ENCODE data around the gene TMEM26.

TMEM26 gene

DNA sequence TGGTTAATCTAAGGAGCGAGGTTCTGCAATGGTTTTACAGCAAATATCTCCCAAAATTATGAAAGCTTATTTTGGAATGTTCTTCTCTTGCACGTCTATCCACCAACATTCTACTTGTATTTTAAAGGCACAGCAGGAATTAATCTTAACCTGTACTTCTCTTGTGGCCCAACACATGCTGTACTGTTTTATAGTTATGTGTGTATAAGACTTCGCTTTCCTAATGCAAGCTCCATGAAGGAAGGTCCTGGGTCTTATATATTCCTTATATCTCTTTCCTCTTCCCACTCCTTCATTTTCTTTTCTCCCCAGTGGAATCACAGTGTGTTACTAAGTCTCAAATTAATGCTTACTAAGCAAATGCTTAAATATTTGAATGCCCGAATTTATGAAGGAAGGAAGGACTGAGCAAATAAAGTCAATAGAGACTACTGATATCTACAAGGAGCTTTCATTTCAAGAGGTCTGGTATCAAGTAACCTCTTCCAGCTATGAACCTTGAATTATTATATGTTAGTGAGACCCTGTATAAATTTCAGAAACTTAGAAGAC is 14.0 kb downstream of the TMEM26 start:
- no peak overlapping the region for H4K8ac ChIP-seq (ENCODE audit: low read depth, low read length)
- no peak overlapping the region for H3K9ac ChIP-seq (ENCODE audit: low read length)
- H3K79me2 ChIP-seq (ENCODE audit: control insufficient read depth, insufficient read depth, low read length), result no peaks in the 10 kb centered on the region
- no peaks in the 10 kb centered on the region for H3K79me1 ChIP-seq (ENCODE audit: low read length)
- no peak for DNase-seq
- no peak overlapping the region for H2AK5ac ChIP-seq (ENCODE audit: low read length)
- no peak overlapping the region for H2BK120ac ChIP-seq (ENCODE audit: low read depth, low read length)
- H3K4me3 ChIP-seq (ENCODE audit: low read length), result no peak overlapping the region
- no peak overlapping the region for H3K56ac ChIP-seq (ENCODE audit: low read length)
- H3K27me3 ChIP-seq (ENCODE audit: insufficient read depth, low read length, poor library complexity), result no peaks in the 10 kb centered on the region
- no peak overlapping the region for H3K4ac ChIP-seq (ENCODE audit: low read depth, low read length)
- WGBS (ENCODE audit: extremely low coverage, insufficient coverage, low lambda C conversion rate), result no CpG with 5 or more reads among the region's 4 CpGs
- H3K36me3 ChIP-seq (ENCODE audit: control insufficient read depth, insufficient read depth, low read length), result no peaks in the 10 kb centered on the region
- no peak overlapping the region for H4K5ac ChIP-seq (ENCODE audit: low read length)
- no peak overlapping the region for H3K18ac ChIP-seq (ENCODE audit: low read length)
- no peak overlapping the region for H3K4me2 ChIP-seq (ENCODE audit: low read length)
- H2BK5ac ChIP-seq (ENCODE audit: low read length), result no peak overlapping the region
- no peak overlapping the region for H3K27ac ChIP-seq (ENCODE audit: low read depth, low read length)
- H3K4me1 ChIP-seq (ENCODE audit: control insufficient read depth, low read depth, low read length), result peaks cover 3% of the 10 kb centered on the region
- H2BK15ac ChIP-seq (replicated peaks; ENCODE audit: low read depth), result no peak overlapping the region
- no peak overlapping the region for H3K23ac ChIP-seq (ENCODE audit: low read length)

DNA sequence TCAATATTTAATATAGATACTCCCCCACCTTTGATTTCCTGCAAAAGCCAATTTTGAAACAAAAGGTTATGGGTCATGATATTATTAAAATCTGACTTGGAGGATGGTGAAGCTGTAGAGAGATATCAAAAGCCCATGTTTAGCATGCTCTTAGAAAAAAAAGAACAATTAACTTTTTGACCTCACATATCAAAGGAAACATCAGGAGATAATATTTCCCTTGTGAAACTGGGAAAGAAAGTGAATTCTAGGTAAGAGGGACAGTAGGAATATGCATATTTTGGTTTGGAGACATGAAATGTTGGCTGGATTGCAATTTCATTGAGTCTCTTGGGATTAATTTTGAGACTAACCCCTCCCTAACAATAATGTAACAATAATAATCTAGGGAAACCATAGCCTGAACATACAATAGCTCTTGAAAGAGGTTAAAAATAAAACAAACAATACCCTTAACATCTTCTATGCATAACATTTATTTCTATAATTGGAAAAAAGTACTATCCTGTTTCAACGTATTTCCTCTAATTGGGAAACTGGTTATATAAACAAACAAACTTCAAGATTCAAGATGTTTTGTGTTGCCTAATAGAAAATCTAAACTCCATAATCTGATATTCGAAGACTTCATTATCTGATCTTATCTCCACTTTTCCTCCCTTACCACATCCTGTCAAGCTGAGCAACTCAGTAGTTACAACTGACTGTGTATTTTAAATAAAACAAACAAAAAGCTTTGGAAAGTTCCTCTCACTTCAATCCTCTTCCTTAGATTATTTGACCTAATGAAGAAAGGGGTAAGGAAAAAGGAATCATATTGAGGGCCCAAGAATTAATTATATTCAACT is 14.8 kb downstream of the TMEM26 start:
- WGBS (ENCODE audit: extremely low coverage, insufficient coverage, low lambda C conversion rate), result no CpG with 5 or more reads among the region's 2 CpGs
- no peak overlapping the region for H3K56ac ChIP-seq (ENCODE audit: low read length)
- no peak overlapping the region for H2BK5ac ChIP-seq (ENCODE audit: low read length)
- no peak overlapping the region for H2AK5ac ChIP-seq (ENCODE audit: low read length)
- no peaks in the 10 kb centered on the region for H3K27me3 ChIP-seq (ENCODE audit: insufficient read depth, low read length, poor library complexity)
- H3K36me3 ChIP-seq (ENCODE audit: control insufficient read depth, insufficient read depth, low read length), result no peaks in the 10 kb centered on the region
- no peak overlapping the region for H3K4me3 ChIP-seq (ENCODE audit: low read length)
- H3K27ac ChIP-seq (ENCODE audit: low read depth, low read length), result no peak overlapping the region
- peak; percentile 77 for DNase-seq
- no peaks in the 10 kb centered on the region for H3K79me2 ChIP-seq (ENCODE audit: control insufficient read depth, insufficient read depth, low read length)
- no peak overlapping the region for H3K23ac ChIP-seq (ENCODE audit: low read length)
- no peak overlapping the region for H4K5ac ChIP-seq (ENCODE audit: low read length)
- H3K9ac ChIP-seq (ENCODE audit: low read length), result no peak overlapping the region
- H3K4me2 ChIP-seq (ENCODE audit: low read length), result no peak overlapping the region
- H3K4ac ChIP-seq (ENCODE audit: low read depth, low read length), result no peak overlapping the region
- H3K79me1 ChIP-seq (ENCODE audit: low read length), result no peaks in the 10 kb centered on the region
- H2BK120ac ChIP-seq (ENCODE audit: low read depth, low read length), result no peak overlapping the region
- peaks cover 3% of the 10 kb centered on the region for H3K4me1 ChIP-seq (ENCODE audit: control insufficient read depth, low read depth, low read length)
- H3K18ac ChIP-seq (ENCODE audit: low read length), result no peak overlapping the region
- no peak overlapping the region for H2BK15ac ChIP-seq (replicated peaks; ENCODE audit: low read depth)
- H4K8ac ChIP-seq (ENCODE audit: low read depth, low read length), result no peak overlapping the region

DNA sequence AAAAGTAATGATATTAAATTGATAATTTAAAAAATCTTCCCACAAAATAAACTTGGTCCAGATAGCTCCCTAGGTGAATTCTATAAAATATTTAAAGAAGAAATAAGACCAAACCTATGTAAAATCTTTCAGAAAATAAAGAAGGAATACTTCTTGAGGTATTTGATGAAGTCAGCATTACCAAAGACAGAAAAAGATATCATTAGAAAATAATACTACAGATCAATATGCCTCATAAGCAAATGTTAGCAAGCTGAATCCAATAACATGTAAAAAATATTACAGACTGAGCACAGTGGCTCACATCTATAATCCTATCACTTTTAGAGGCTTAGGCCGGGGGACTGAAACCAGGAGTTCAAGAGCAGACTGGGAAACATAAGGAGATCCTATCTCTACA is 30.0 kb downstream of the TMEM26 start:
- H3K4me2 ChIP-seq (ENCODE audit: low read length), result no peak overlapping the region
- no CpG with 5 or more reads among the region's 1 CpG for WGBS (ENCODE audit: extremely low coverage, insufficient coverage, low lambda C conversion rate)
- H3K27ac ChIP-seq (ENCODE audit: low read depth, low read length), result no peak overlapping the region
- no peaks in the 10 kb centered on the region for H3K4me1 ChIP-seq (ENCODE audit: control insufficient read depth, low read depth, low read length)
- no peak overlapping the region for H2BK15ac ChIP-seq (replicated peaks; ENCODE audit: low read depth)
- H2BK5ac ChIP-seq (ENCODE audit: low read length), result no peak overlapping the region
- no peak overlapping the region for H3K56ac ChIP-seq (ENCODE audit: low read length)
- no peak overlapping the region for H3K18ac ChIP-seq (ENCODE audit: low read length)
- DNase-seq, result no peak
- H3K4me3 ChIP-seq (ENCODE audit: low read length), result no peak overlapping the region
- H3K9ac ChIP-seq (ENCODE audit: low read length), result no peak overlapping the region
- H2BK120ac ChIP-seq (ENCODE audit: low read depth, low read length), result no peak overlapping the region
- H3K23ac ChIP-seq (ENCODE audit: low read length), result no peak overlapping the region
- no peaks in the 10 kb centered on the region for H3K36me3 ChIP-seq (ENCODE audit: control insufficient read depth, insufficient read depth, low read length)
- H3K79me2 ChIP-seq (ENCODE audit: control insufficient read depth, insufficient read depth, low read length), result no peaks in the 10 kb centered on the region
- H3K27me3 ChIP-seq (ENCODE audit: insufficient read depth, low read length, poor library complexity), result no peaks in the 10 kb centered on the region
- no peak overlapping the region for H3K4ac ChIP-seq (ENCODE audit: low read depth, low read length)
- no peak overlapping the region for H2AK5ac ChIP-seq (ENCODE audit: low read length)
- H3K79me1 ChIP-seq (ENCODE audit: low read length), result no peaks in the 10 kb centered on the region
- H4K5ac ChIP-seq (ENCODE audit: low read length), result no peak overlapping the region
- no peak overlapping the region for H4K8ac ChIP-seq (ENCODE audit: low read depth, low read length)

DNA sequence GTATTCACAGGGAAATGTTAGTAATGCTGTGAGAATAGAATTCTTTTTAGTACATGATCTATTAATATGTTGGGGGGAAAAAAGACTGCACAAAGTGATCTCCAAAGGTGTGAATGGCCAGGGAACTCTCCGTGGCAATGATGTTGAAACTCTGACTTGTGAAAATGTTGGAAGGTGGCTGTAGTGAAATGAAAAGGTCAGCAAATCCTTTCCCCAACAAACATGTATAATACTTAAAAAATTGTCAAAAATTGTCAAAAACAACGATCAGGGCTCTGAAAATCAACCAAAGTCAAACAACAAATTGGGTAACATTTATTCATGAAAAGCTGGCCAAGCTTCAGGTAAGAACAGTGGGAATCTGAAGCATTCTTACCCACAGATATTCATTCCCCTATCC is 35.5 kb downstream of the TMEM26 start:
- Histone ChIP-seq H4K8ac (ENCODE audit: low read depth, low read length) (no peak overlapping the region), H3K79me1 (ENCODE audit: low read length) (no peaks in the 10 kb centered on the region)

DNA sequence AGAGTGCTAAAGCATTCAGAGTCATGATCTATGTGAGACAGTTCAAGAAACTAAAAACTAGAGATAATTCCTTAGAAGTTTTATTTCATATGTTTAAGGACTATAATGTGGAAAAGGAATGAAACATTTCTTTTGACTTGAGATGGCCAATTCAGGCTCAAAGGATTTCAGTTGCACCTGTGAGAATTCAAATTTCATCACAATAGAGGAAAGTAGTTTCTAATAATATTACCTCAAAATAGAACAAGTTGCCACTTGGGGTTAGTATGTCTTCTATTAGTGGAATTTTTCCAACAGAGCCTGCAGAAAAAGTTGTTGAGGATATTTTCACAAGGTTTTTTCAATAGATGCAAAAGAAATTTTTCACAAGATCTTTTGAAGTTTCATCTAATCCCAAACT is 37.4 kb downstream of the TMEM26 start:
- Histone ChIP-seq H2BK5ac (ENCODE audit: low read length) (no peak overlapping the region), H3K4me2 (ENCODE audit: low read length) (no peak overlapping the region), H3K79me1 (ENCODE audit: low read length) (no peaks in the 10 kb centered on the region), H2AK5ac (ENCODE audit: low read length) (no peak overlapping the region), H3K79me2 (ENCODE audit: control insufficient read depth, insufficient read depth, low read length) (no peaks in the 10 kb centered on the region), H3K56ac (ENCODE audit: low read length) (no peak overlapping the region), H4K8ac (ENCODE audit: low read depth, low read length) (no peak overlapping the region), H3K4ac (ENCODE audit: low read depth, low read length) (no peak overlapping the region), H3K23ac (ENCODE audit: low read length) (no peak overlapping the region), H4K5ac (ENCODE audit: low read length) (no peak overlapping the region), H3K36me3 (ENCODE audit: control insufficient read depth, insufficient read depth, low read length) (no peaks in the 10 kb centered on the region), H3K18ac (ENCODE audit: low read length) (no peak overlapping the region), H2BK15ac (replicated peaks; ENCODE audit: low read depth) (no peak overlapping the region), H3K27ac (ENCODE audit: low read depth, low read length) (no peak overlapping the region), H3K4me3 (ENCODE audit: low read length) (no peak overlapping the region), H3K9ac (ENCODE audit: low read length) (no peak overlapping the region), H3K4me1 (ENCODE audit: control insufficient read depth, low read depth, low read length) (no peaks in the 10 kb centered on the region), H3K27me3 (ENCODE audit: insufficient read depth, low read length, poor library complexity) (no peaks in the 10 kb centered on the region), H2BK120ac (ENCODE audit: low read depth, low read length) (no peak overlapping the region)
- no peak for DNase-seq

More for the DNA sequence above, 35.5 kb downstream of the TMEM26 start:
- H3K79me2 ChIP-seq (ENCODE audit: control insufficient read depth, insufficient read depth, low read length), result no peaks in the 10 kb centered on the region
- H2BK120ac ChIP-seq (ENCODE audit: low read depth, low read length), result no peak overlapping the region
- no peak overlapping the region for H4K5ac ChIP-seq (ENCODE audit: low read length)
- H2BK5ac ChIP-seq (ENCODE audit: low read length), result no peak overlapping the region
- H3K27ac ChIP-seq (ENCODE audit: low read depth, low read length), result no peak overlapping the region
- H3K56ac ChIP-seq (ENCODE audit: low read length), result no peak overlapping the region
- no peak overlapping the region for H3K9ac ChIP-seq (ENCODE audit: low read length)
- H2AK5ac ChIP-seq (ENCODE audit: low read length), result no peak overlapping the region
- no peak overlapping the region for H3K4me2 ChIP-seq (ENCODE audit: low read length)
- no peak for DNase-seq
- H3K27me3 ChIP-seq (ENCODE audit: insufficient read depth, low read length, poor library complexity), result no peaks in the 10 kb centered on the region
- H3K4me1 ChIP-seq (ENCODE audit: control insufficient read depth, low read depth, low read length), result no peaks in the 10 kb centered on the region
- no peaks in the 10 kb centered on the region for H3K36me3 ChIP-seq (ENCODE audit: control insufficient read depth, insufficient read depth, low read length)
- no peak overlapping the region for H3K4ac ChIP-seq (ENCODE audit: low read depth, low read length)
- H2BK15ac ChIP-seq (replicated peaks; ENCODE audit: low read depth), result no peak overlapping the region
- no peak overlapping the region for H3K4me3 ChIP-seq (ENCODE audit: low read length)
- no peak overlapping the region for H3K18ac ChIP-seq (ENCODE audit: low read length)
- WGBS (ENCODE audit: extremely low coverage, insufficient coverage, low lambda C conversion rate), result no CpG with 5 or more reads among the region's 2 CpGs
- no peak overlapping the region for H3K23ac ChIP-seq (ENCODE audit: low read length)

DNA sequence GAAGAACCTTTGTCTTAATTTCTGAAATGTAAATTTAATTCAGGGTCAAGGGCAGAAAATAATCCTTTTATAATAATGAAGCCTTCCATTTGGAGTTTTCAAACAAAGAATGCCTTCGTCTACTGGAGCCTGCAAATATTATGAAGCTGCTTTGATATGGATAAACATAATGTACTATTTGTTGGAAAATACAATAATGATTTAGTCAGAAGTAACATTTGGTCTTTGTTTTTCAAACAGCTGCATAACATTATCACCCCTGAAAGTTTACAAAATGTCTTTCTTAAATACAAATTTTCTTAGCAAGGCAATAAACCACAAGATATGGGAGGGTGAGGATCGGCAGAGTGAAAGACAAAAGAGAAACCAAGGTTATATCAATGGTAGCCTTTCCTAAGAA is 41.5 kb downstream of the TMEM26 start:
- Histone ChIP-seq H3K56ac (ENCODE audit: low read length) (no peak overlapping the region), H3K4me1 (ENCODE audit: control insufficient read depth, low read depth, low read length) (no peaks in the 10 kb centered on the region), H3K23ac (ENCODE audit: low read length) (no peak overlapping the region), H2BK15ac (replicated peaks; ENCODE audit: low read depth) (no peak overlapping the region), H2BK120ac (ENCODE audit: low read depth, low read length) (no peak overlapping the region), H3K36me3 (ENCODE audit: control insufficient read depth, insufficient read depth, low read length) (no peaks in the 10 kb centered on the region), H4K8ac (ENCODE audit: low read depth, low read length) (no peak overlapping the region), H3K4ac (ENCODE audit: low read depth, low read length) (no peak overlapping the region), H3K18ac (ENCODE audit: low read length) (no peak overlapping the region), H2AK5ac (ENCODE audit: low read length) (no peak overlapping the region), H3K4me3 (ENCODE audit: low read length) (no peak overlapping the region), H3K27ac (ENCODE audit: low read depth, low read length) (no peak overlapping the region), H4K5ac (ENCODE audit: low read length) (no peak overlapping the region), H3K79me1 (ENCODE audit: low read length) (no peaks in the 10 kb centered on the region), H3K27me3 (ENCODE audit: insufficient read depth, low read length, poor library complexity) (no peaks in the 10 kb centered on the region), H3K79me2 (ENCODE audit: control insufficient read depth, insufficient read depth, low read length) (no peaks in the 10 kb centered on the region), H3K9ac (ENCODE audit: low read length) (no peak overlapping the region), H2BK5ac (ENCODE audit: low read length) (no peak overlapping the region), H3K4me2 (ENCODE audit: low read length) (no peak overlapping the region)
- no CpG with 5 or more reads among the region's 2 CpGs for WGBS (ENCODE audit: extremely low coverage, insufficient coverage, low lambda C conversion rate)
- no peak for DNase-seq

Measured in mesendoderm (in vitro differentiated cells).